ENCODE measurements around the gene ZNF423.

- TF ChIP-seq, protein P1, sequence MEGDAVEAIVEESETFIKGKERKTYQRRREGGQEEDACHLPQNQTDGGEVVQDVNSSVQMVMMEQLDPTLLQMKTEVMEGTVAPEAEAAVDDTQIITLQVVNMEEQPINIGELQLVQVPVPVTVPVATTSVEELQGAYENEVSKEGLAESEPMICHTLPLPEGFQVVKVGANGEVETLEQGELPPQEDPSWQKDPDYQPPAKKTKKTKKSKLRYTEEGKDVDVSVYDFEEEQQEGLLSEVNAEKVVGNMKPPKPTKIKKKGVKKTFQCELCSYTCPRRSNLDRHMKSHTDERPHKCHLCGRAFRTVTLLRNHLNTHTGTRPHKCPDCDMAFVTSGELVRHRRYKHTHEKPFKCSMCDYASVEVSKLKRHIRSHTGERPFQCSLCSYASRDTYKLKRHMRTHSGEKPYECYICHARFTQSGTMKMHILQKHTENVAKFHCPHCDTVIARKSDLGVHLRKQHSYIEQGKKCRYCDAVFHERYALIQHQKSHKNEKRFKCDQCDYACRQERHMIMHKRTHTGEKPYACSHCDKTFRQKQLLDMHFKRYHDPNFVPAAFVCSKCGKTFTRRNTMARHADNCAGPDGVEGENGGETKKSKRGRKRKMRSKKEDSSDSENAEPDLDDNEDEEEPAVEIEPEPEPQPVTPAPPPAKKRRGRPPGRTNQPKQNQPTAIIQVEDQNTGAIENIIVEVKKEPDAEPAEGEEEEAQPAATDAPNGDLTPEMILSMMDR (IDR thresholded peaks at IDR 0.05; ENCODE audit: low read length), result no peak
- no peak for TF ChIP-seq EZH2phosphoT487 (IDR thresholded peaks at IDR 0.05; ENCODE audit: low read length)
- no peak for TF ChIP-seq EZH2 (optimal IDR thresholded peaks at IDR 0.05; ENCODE audit: low read depth, low read length)
Observed at GRCh38 chr16:49546735-49547134, 309.2 kb downstream of the ZNF423 start.

Measured in MM.1S (cell line).